Fibroblast of villous mesenchyme (primary cell): ENCODE data around the gene ZNF423. TPM values are rescaled to one million over a fixed set of nuclear protein-coding genes. Genes with fewer than 3 reads are reported as not detected.

Source experiments
- DNase-seq: peaks from one replicate; pipeline ENCODE4 v3.0.0-alpha.2; 2010; ENCODE audit warnings: low read depth
- H3K4me3 ChIP-seq: 2 replicates; pipeline ENCODE4 v1.5.1; 2011; ENCODE audit warnings: low read depth, mild to moderate bottlenecking, low read length
- CTCF ChIP-seq: IDR thresholded peaks from 2 replicates; pipeline ENCODE4 v1.5.1; 2012; ENCODE audit warnings: low read depth, mild to moderate bottlenecking, low read length; ENCODE audit not compliant: insufficient read depth
- total RNA-seq: library from RNA; depleted of rRNA; stranded (reverse); fragments of >200 nt; gene quantifications from 2 replicates; pipeline ENCODE4 v1.2.3, GENCODE V29; 2012

Gene ZNF423
- total RNA-seq, 1 donor, result 0.43 TPM

GRCh38 chr16:49458656-49459445, 397.1 kb downstream of the ZNF423 start:
- DNase-seq, result no peak
- no peak for TF ChIP-seq CTCF
- H3K4me3 ChIP-seq, result no peak overlapping the region

GRCh38 chr16:49458243-49458642, 397.7 kb downstream of the ZNF423 start:
- no peak overlapping the region for H3K4me3 ChIP-seq
- TF ChIP-seq CTCF, result no peak
- DNase-seq, result no peak

GRCh38 chr16:49457196-49457595, 398.7 kb downstream of the ZNF423 start:
- no peak overlapping the region for H3K4me3 ChIP-seq
- TF ChIP-seq CTCF, result no peak
- no peak for DNase-seq

- TF ChIP-seq CTCF, result no peak
- no peak overlapping the region for H3K4me3 ChIP-seq
- DNase-seq, result no peak
Observed at GRCh38 chr16:49456763-49457162, 399.1 kb downstream of the ZNF423 start.

- no peak overlapping the region for H3K4me3 ChIP-seq
- DNase-seq, result no peak
- no peak for TF ChIP-seq CTCF
Observed at GRCh38 chr16:49455991-49456745, 399.7 kb downstream of the ZNF423 start.

GRCh38 chr16:49455181-49455990, 400.5 kb downstream of the ZNF423 start:
- H3K4me3 ChIP-seq, result no peak overlapping the region
- TF ChIP-seq CTCF, result no peak
- DNase-seq, result no peak
